CD4-positive, alpha-beta T cell treated with Interferon gamma for 1 hour (primary cell): ENCODE results near the gene ONECUT2.
"Not testable (repeated sequence)": the region's sequence is repeated elsewhere in the genome, so short reads cannot be mapped to it uniquely, and the experiment has no call there.

ENCODE experiments used
- DNase-seq: peaks from one replicate; pipeline ENCODE4 v3.0.0-alpha.2; 2020

Gene ONECUT2

DNA sequence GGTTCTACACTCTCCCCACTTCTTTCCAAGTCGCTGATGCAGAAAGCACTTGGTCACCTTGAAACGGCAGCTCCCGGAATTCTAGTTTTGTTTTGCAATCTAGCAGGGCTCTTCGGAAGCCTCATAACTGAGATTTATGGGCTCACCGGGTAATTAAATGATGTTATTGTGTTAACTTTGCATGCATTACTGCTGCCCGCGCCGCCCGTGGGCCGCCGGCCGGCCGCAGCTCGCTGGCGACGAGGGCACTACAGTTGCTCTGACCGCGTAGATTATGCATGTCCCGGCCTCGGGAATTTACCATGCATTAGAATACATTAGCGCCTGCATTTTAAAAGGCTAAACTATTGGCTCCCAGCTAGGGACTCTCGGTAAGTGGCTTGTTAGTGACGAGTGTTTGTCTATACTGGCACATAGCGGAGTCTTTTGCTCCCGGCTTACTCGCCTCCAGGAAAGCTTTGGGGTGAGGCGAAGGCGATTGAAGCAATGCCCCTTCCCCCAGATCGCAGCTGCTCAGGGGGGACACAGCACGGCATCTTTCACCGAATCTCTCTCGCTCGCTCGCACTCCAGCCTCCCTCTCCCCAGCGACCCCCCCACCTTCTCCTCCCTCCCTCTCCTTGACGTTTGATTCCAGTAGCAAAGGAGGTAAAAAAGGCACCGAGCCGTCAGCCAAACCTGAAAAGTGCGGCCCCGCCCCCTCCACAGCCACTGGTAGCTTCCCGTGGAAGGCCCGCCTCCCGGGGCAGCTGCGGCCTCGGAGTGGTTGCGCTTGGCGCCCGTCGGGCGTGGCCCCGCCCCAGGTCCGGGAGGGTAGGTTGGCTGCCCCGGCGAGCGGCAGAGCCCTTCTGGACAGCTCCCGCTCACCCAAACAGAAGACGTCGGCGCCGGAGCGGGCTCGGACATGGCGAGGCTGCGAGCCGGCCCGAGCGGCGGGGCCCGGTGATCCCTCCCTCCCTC lies at the start of gene ONECUT2:
Gene ONECUT2 (plus strand): TSS at position 839 of the 959 bp plus-strand sequence. CDS start 343 bp downstream, outside the sequence.
- DNase-seq, result peak; percentile 64

- DNase-seq, result no peak
Measured at GRCh38 chr18:57389271-57389670, 45.9 kb upstream of the ONECUT2 start.

- DNase-seq, result no peak
Measured at GRCh38 chr18:57390044-57390443, 45.1 kb upstream of the ONECUT2 start.

- not testable (repeated sequence) for DNase-seq
Measured at GRCh38 chr18:57394749-57395148, 40.4 kb upstream of the ONECUT2 start.

DNA sequence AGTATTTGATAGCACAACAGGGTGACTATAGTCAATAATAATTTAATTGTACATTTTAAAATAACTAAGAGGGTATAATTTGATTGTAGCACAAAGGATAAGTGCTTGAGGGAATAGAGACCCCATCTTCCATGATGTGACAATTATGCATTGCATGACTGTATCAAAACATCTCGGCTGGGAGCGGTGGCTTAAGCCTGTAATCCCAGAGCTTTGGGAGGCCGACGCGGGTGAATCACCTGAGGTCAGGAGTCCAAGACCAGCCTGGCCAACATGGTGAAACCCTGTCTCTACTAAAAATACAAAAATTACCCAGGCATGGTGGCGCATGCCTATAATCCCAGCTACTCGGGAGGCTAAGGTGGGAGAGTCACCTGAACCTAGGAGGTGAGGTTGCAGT lies 38.3 kb upstream of the ONECUT2 start:
- DNase-seq, result not testable (repeated sequence)

DNA sequence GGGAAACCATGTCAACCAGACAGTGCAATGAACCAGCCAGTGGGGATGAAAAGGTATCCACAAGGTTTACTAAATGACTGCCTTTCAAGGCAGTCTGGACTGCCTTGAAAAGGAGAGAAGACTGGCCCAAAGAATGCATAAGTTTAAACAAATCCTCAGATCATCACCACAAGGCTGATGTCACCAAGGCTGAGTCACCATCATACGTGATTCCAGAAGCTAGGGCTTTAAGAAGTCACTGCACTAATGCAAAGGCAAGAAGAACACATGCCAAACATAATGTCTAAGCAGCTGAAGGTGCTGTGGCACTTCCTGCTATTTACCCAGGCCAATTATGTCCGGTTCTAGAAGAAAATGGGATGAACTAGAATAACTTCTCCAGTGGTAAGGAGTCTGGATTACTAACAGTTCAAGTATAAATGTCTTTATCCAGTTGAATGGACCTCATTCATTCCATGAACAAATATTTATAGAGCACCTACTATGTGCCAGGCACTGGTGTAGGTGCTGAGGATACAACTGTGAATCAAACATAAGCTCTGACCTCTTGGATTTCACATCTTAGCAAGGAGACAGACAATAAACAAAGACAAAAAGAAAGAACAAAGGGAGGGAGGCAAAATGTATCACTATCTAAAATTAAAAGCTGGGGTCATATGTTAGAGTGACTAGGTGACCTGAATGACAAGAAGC lies 37.6 kb upstream of the ONECUT2 start:
- no peak for DNase-seq

- DNase-seq, result no peak
Measured at GRCh38 chr18:57404345-57404744, 30.8 kb upstream of the ONECUT2 start.

- DNase-seq, result no peak
Measured at GRCh38 chr18:57409650-57410049, 25.5 kb upstream of the ONECUT2 start.

- no peak for DNase-seq
Measured at GRCh38 chr18:57410749-57411148, 24.4 kb upstream of the ONECUT2 start.

DNA sequence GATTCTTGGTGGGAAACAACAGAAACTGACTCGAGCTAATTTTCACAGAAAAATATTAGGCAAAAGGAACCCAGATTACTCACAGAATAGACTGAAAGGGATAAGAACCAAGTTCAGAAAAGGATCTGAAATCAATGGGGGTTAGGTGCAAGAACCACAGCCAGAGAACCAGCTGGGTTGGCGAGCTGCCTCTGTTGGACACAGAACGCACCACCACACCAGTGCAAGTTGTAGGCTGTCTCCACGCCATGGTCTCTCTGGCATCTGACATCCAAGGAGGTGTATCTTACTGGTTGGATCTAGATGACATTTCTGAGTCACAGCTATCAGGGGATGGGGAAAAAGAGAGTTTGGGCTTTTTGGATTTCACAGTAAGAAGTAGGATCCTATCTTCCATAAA lies 18.6 kb upstream of the ONECUT2 start:
- DNase-seq, result no peak

DNA sequence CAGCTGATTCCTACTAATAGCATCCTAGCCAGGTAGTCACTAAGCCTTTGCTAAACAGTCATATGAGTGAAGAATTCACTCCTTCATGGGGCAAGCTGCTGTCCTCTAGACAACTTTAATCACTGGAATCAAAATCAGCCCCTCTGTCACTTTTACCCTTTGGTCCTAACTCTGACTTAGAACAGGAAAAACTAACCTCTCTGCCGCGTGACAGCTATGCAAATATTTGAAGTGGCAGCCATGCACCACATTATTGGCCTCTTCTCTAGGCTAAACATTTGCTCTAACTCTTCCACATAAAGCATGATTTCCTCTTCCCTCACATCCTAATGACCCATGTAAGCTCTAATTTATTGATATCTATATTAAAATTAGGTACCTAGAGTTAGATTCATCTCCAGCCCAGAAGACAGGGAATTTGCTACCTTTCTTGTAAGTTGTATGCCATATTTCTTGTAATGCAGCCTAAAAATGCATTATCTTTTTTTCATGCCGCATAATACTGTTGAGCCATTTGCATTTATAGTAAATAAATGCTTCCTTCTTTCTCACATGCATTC lies 12.8 kb upstream of the ONECUT2 start:
- no peak for DNase-seq

DNA sequence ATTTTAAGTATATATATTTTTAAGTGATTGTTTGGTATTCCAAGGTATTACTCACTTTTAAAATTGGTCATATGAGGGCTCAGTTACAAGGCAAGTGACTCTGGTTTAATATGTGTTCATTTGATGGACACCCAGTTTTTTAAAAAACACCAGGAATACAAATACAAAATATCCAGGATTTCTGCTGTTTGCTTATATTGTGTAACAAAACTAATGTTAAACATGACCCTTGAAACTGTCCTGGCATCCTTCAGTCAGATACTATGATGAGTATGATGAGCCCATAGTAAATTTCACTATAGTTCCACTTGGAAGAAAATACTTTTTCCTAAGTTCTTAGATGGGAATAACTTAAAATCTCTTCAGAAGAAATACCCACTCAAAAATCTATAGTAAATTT lies 11.4 kb upstream of the ONECUT2 start:
- DNase-seq, result no peak

- DNase-seq, result no peak
Measured at GRCh38 chr18:57425096-57425495, 10.1 kb upstream of the ONECUT2 start.

GRCh38 chr18:57426187-57426586 lies 9.0 kb upstream of the ONECUT2 start:
- DNase-seq, result no peak

- DNase-seq, result no peak
Measured at GRCh38 chr18:57427429-57428201, 7.6 kb upstream of the ONECUT2 start.

GRCh38 chr18:57428221-57429150 lies 6.7 kb upstream of the ONECUT2 start:
- DNase-seq, result no peak

DNA sequence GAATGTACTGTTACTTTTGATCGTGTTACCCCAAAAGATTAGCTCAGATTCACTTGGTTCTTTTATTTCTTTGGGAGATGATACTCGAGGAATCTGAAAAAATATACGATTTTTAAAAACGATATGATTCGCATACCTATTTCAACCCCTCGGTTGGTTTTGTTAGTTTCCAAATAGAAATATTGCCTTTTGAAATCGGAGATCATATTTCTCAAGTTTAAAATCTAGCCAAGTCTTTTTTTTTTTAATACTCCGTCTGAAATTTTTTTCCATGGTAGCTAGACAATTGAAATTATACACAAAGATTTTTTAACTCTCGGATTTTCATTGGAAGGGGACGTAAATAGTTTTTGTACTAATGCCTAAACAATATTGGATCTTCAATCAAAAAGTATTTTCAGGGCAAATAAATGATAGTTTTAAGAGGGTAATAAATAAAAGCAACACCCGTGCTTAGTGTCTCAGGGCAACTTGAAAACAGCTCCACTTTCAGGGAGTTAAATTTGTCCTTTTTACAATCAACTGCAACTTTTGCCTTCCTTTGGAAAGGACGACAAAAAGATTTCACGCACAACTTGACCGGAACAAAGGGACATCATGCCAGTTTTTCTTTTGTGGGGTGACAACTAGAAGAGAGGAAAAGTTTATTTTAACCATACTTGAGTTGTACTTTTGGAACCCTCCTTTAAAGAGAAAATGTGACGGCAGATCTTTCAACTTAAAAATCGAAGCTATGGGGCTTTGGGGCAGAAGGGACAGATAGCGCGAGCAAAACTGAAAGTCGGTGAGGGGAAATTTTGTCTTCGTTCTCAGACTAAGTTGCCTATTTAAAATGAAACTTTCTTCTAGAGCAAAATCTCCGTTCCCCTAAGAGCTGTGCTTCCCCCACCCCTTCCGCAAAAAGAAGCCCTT lies 5.8 kb upstream of the ONECUT2 start:
- DNase-seq, result no peak

- no peak for DNase-seq
Measured at GRCh38 chr18:57430079-57431001, 4.8 kb upstream of the ONECUT2 start.

- DNase-seq, result no peak
Measured at GRCh38 chr18:57431002-57431382, 4.2 kb upstream of the ONECUT2 start.
